Stimulated activated CD8-positive, alpha-beta memory T cell treated with anti-CD3 and anti-CD28 coated beads, Interleukin-4, amount 100 ng/mL, for 24 hours (primary cell): Measurements from ENCODE around the gene ABHD3.
"Not testable (repeated sequence)": the region's sequence is repeated elsewhere in the genome, so short reads cannot be mapped to it uniquely, and the experiment has no call there.

ENCODE experiments used
- DNase-seq: peaks from one replicate; pipeline ENCODE4 v3.0.0-alpha.2; 2020; ENCODE audit warnings: low read depth

Gene ABHD3

DNA sequence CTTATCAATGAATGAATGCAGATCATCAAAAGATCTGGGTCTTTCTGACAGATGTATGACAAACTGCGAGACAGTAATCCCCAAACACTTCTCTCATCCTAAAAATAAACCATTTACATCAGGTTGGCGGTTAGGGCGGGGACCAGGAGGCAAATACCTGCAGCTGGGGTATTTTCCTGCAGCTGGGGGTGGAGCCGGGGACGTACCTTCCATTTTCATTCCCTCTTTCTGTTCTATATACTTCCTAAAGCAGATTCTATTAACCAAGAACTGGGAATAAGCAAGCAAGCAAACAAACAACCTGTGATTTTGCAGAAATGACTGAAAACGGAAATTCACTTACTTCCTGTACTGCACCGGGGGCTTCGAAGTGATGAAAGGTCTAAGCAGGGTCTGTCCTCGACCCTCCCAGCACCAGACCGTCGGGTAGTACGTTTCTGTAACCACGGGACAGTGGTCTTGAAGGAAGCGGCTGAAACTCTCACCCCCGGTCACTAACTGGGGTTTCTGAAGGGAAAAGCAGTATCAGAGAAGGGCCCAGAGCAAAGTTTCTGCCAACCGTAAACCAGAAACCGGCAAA lies 1.2 kb downstream of the ABHD3 start:
- no peak for DNase-seq

DNA sequence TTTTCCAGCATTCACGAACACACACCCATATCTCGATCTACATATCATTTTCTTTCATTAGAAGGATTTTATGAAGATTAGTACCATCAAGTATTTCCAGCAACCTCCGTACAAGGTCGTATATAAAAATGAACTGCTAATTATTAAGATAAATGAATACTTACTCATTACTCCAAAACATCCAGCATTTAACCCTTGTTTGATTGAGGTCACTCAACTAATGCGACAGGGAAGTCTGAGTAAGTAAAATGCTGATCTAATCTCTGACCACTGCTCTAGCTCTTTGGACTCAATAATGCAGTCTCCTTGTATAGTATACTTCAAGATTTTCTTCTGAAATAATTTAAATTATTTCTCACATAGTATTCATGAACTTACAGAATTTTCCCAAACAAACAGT lies 2.0 kb downstream of the ABHD3 start:
- no peak for DNase-seq

DNA sequence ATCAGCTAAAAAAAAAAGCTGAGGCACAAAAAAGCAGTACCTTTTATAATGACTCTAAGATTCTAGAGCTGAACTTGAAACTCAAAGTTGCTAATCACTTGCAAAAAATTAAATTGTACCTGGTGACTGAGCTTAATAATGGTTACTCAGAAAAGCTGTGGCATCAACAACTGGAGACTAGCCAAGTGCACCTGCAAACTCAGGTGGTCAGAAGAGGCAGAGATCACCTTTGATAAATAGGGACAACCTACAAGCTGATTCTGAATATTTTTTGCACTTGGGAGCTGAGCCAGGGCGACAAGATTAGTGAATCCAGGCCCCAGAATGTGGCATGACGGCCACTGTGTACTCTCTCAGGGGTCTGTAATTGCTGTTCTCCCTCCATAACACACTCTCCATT lies 3.0 kb downstream of the ABHD3 start:
- DNase-seq = no peak

DNA sequence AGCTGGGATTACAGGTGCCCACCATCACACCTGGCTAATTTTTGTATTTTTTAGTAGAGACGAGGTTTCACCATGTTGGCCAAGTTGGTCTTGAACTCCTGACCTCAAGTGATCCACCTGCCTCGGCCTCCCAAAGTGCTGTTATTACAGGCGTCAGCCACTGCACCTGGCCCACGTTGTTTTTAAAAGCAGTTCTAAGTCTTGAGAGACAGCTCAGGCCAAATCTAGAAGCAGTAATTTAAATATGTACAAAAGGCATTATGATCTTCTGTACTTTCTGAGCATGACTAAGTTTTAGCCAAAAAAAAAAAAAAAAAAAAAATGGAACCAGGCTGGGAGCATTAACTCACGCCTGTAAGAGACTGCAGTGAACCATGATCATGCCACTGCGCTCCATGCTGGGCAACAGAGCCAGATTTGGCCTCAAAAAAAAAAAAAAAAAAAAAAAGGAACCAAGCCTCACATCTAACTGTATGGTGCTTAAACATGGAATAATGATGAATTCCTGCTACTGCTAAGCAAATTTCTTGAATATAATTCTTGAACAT lies 4.0 kb downstream of the ABHD3 start:
- DNase-seq = no peak

DNA sequence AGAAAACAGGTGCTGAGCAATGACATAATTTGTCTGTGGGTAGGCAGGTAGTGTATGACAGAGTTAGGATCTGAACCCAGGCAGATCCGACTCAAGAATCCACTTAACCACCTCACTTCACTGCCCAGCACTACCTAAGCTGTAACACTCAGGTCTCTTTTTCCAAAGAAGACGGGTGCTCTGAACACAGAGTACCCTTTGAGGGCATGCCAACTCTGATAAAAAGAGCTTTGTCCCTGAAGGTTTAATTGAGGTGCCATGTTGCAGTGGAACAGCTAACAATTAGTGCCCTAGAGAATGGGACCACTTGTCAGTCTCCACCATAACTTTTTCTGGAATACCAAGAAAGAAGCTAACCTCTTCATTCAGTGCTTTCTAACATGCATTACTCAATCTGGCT lies 11.3 kb downstream of the ABHD3 start:
- DNase-seq = no peak

DNA sequence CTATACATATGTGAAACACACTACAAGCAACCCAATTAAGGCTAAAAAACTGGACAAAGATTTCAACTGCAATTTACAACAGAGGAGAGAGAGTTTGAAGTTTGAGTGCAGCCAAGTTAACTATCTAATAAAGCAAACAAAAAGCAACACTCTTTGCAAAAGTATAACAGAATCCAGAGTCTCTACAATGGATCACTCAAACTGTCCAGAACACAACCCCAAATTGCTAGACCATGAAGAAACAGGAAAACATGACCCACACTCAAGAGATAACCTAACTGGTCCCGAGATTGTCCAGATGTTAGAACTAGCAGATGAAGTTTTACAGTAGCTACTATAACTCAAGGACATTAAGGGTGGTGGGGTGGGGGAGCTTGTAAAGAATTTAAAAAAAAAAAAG lies 14.8 kb downstream of the ABHD3 start:
- no peak for DNase-seq

DNA sequence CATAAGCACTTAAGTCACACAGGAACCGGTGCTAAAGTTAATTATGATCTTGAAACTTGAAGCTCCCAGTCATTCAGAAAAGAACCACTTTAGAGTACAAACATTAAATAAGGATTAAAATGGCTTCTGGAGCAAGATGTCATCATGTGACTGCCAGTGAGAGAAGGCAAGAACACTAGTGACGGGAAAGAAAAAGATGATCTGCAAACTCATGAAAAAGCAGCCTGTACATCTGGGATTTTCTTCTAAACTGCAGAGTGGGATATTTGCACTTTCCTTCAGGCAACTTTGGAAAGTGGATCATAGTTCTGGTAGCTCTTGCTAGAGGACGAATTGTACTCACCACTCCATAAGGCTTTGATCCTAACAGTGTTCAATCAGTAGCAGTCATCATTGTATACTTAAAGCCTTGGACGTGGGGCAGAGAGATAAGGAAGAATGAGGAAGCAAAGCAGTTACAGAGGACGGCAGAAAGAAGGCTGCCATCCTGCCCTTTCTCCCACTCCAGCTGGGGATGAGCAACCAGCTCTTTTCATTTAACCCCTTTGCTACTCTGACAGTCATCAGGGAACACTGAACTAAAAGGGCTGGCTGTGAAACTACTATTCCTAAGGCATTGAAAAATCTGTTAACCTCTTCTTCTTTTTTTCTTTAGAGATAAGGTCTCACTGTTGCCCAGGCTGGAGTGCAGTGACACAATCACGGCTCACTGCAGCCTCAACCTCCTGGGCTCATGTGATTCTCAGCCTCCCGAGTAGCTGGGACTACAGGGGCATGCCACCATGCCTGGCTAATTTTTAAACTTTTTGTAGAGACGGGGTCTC lies 18.1 kb downstream of the ABHD3 start:
- no peak for DNase-seq

DNA sequence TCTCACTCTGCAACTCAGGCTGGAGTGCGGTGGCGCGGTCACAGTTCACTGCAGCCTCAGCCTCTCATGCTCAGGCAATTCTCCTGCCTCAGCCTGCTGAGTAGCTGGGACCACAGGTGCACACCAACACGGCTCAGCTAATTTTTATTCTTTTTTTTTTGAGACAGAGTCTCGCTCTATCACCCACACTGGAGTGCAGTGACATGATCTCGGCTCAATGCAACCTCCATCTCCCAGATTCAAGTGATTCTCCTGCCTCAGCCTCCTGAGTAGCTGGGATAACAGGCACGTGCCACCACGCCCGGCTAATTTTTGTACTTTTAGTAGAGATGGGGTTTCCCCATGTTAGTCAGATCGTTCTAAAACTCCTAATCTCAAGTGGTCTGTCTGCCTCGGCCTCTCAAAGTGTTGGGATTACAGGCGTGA lies 19.0 kb downstream of the ABHD3 start:
- not testable (repeated sequence) for DNase-seq

DNA sequence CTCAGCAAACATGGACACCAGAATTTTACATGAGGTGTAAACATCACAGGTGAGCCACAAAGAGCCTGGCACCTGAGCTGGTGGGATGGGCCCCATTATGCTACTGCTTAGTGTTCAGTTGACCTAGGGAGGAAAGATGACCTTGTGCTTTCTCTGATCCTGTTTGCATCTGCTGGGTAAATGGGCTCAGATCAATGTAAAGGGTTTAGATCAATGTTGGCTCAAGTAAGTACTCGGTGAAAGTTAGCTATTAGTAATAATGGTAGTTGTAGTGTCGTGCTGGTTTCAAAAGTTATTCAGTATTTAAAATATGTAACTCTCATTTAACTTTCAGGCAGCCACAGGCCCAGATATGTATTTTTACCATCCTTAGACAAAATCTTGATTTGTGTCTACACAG lies 19.8 kb downstream of the ABHD3 start:
- DNase-seq = no peak

DNA sequence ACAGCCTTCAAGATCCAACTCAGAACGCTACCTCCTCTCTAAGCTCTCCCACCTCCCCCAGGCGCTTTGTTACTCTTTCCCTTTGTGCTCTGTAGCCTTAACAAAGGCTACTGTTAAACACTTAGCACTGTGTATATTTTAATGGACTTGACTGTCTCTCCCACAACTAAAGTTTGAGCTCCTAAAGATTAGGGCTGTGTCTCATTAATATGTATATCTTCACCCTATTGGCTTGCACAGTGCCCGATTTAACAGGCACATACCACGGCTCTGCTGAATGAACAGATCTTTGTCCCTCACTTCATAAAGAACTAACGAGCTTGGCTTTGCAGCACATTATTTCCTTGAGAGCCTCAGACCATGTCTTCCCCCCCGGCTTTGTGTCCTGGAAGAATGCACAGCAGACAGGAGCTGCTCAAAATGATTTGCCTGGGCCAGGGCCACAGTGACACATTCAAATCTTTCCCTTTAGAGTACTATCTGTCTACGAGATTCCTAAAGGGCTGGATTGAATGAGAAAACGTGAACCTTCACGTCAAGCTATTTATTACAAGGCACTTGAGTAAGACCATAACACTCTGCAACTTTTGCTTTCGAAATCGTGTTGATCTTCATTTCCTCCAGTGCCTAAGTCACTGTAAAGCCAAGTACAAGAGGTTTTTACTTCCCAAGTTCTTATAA lies 22.1 kb downstream of the ABHD3 start:
- DNase-seq = no peak

DNA sequence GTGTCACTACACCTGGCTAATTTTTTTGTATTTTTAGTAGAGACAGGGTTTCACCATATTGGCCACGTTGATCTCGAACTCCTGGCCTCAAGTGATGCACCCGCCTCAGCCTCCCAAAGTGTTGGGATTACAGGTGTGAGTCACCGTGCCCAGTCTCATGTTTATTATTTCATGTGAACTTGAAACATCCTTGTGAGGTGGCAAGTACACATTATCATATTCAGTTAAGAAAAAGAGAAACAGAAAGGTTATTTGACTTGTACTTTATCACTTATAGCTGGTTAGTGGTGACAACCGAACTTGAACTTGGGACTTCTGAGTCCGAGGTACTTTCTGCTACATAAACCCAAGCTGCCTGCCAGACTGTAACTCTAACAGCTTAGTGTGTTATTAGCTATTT lies 24.4 kb downstream of the ABHD3 start:
- DNase-seq = no peak

DNA sequence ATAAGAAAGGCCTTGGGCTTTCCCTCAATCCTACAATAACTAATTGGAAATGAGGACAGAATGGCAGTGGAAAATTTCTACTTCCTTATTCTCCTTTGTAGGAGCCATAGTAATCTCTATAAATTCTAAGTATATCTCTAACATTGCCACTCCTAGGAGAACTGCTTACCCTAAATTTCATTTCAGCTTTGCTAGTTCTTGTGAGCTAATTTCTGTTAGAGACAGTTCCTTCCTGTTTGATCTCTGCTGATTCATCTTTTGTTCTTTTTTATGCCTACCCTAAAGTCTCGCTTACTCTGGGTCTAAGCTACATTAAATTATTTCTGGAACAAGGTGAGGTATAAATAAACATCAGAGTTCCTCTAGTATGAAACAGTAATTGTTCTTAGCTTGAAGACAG lies 25.7 kb downstream of the ABHD3 start:
- no peak for DNase-seq

DNA sequence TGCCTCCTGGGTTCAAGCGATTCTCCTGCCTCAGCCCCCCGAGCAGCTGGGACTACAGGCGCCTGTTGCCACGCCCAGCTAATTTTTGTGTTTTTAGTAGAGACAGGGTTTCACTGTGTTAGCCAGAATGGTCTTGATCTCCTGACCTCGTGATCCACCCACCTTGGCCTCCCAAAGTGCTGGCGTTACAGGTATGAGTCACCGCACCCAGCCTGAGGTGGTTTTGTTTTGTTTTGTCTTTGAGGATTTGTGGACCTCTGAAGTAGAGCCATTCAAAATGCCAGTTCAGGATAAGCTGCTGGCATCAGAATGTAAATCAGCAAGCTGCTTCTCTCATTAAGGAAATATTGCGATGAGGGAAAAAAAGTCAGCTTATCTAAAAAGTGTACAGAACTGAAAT lies 29.2 kb downstream of the ABHD3 start:
- DNase-seq = not testable (repeated sequence)

DNA sequence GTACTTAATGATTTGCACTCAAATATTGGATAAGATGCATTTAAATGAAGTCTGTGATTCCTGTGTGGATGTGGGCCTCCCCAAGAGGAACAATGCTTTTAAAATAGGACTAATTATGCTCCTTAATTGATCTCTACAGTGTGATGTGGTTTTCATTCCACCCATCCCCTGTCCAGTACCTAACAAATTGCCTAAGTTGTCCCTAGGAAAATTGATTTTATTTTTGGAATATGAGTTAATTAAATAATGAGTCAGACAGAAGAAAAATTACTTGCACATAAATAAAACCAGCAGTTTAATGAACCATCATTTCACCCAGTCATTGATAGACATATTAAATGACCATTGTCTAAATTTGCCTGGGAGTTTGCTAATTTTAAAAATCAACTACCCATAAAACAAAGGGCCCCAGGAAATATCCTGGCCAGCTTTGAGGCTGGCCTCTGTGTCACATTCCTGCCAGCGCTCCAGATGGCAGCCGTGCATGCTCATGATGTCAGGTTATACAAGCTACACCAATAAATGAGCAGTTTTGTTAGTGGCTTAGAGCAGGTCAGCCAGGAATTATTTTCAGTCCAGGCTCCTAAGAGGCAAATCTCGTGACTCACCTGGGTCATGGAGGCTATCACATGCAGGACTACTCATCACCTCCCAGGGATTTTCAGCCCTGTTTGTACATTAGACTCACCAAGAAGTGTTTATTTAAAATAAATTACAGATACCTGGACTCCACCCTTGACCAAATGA lies 31.9 kb downstream of the ABHD3 start:
- DNase-seq = no peak

DNA sequence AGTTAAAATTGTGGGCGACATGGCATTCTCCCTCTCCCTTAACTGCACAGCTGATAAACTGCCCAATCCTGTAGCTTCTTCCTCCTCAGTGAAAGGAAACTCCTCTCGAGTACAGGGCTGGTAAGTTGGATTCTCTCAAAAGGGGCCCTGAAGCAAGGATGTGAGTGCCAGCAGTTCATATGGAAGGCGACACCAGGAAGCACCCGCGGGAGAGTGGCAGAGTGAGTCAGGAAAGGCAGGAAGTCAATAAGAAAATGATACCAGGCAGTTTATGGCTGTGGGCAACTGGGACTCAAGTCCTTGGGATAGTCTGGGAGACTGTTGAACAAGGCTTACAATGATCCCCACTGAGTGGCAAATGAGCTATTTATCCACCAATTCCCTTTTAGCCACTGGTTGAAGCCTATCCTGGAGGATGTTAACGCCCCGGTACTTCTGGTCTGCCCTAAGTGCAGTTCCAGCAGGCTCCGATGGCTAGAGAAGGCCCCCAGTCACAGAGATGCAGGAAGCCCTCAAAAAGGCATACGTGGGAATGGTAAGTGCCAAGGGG lies 34.8 kb downstream of the ABHD3 start:
- DNase-seq = no peak

DNA sequence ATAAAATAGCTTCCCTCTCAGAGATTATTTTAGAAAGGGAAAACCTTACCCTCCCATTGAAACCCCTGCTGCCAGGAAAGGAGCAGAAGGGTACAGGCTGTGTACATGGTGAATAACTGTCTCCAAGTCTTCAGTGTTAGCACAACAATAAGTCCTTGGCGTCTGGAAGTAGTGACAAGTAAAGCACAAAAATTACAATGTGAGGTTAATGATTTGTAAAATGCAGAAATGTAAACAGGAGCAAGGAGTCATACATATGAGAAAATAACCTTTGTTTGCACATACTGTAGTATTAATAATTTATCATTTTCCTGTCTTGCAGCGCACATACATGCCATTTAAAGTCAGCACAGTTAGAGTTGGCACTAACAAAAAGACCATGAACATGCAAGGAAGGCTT lies 40.5 kb downstream of the ABHD3 start:
- DNase-seq = no peak

DNA sequence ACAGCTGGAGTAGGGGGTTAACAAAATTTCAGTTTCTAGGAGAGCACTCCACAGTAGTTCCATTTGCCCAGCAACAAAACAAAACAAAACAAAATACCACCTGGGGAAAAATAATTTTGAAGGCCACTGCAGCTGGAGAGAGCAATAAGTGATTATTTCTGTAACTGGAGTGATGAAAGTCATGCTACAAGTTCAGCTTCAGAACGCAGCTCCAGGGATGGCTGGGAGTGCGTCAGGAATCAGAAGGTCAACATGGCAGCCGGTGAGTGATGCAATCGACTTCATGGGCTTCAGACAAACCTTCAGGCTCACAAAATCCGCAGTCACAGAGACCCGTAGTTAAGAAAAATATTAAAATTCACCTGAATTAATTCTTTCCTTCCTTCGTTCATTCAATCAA lies 41.0 kb downstream of the ABHD3 start:
- DNase-seq = no peak

DNA sequence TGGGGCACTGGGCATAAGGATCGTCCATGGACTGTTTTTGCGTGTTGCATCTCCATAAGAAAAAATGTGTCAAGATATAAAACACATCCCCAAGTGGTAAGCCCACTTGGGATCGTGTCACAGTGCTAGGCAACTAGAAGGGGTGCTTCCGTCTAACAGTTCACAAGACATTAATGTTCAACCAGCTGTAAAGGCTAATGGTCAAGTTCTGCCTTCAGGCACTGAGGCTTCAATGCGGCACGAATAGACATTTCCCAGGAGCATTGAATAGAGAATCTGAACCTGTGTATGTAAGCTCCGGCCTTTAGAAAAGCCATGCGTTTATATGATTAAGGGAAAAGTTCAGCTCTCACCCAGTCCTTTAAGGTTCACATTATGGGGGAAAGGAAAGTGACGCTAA lies 42.0 kb downstream of the ABHD3 start:
- no peak for DNase-seq

DNA sequence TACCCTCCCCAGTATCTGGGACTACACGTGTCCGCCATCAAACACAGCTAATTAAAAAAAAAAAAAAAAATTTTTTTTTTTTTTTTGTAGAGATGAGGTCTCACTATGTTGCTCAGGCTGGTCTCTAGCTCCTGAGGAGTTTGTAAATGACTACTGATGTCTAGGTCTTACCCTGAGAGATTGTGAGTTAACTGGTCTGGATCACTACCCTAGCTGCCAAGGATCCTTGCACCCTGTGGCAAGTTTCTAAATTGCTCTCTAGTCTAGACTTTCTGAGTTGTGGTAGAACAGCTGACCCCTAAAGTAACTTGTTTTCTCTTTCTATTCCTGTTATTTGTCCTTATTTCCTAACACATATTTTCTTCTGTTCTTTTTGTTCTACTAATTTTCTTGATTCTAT lies 44.5 kb downstream of the ABHD3 start:
- DNase-seq = no peak

DNA sequence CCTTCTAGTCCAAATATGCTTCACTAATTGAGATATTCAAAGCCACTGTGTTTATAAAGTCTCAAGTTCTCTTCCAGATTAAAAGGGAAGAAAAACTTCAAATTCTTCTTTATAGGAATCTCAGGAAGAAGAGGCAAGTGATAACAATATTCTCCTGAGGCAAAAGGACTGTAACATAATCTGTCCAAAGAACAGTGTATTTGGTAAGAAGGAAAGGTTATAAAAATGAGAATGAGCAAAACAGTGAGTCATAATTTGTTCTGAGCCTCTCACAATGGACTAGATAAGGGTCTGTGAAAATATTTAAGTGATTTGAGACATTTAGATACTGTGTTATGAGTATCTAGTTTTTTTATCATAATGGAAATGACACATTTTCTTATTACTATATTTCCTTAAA lies 48.2 kb downstream of the ABHD3 start:
- no peak for DNase-seq

DNA sequence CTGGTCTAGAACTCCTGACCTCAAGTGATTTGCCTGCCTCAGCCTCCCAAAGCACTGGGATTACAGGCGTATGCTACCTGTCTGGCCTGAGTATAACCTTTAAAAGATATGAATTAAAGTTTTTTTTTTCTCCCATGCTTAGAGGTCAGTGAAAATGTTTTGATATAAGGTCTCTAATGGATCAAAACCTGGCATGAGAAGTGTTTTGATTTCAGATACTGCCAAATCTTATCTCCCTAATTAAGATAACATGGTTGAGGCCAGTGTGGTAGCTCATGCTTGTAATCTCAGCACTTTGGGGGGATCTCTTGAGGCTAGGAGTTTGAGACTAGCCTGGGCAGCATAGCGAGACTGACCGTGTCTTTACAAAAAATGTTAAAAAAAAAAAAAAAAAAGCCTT lies 51.2 kb downstream of the ABHD3 start:
- no peak for DNase-seq

DNA sequence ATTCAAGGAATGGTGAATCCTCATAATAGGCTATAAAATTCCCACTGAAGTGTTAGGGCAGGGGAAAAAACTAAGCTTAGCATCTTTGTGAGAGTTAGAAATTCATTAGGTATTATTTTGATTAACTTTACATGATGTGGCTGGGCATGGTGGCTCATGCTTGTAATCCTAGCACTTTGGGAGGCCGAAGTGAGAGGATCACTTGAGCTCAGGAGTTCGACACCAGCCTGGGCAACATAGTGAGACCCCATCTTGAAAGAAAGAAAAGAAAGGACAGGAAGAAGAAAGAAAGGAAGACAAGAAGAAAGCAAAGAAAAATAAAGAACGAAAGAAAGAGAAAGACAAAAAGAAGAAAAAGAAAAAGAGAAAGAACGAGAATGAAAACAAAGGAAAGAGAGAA lies 52.5 kb downstream of the ABHD3 start:
- DNase-seq = no peak
